Activated CD8-positive, alpha-beta T cell treated with anti-CD3 and anti-CD28 coated beads for 36 hours (primary cell): Measurements from ENCODE around the gene ADH7. TPM values are rescaled to one million over a fixed set of nuclear protein-coding genes. Genes with fewer than 3 reads are reported as not detected.
A peak's percentile ranks its signal among the peaks of the same experiment; 100 is the strongest.

ENCODE experiments used
- ATAC-seq: fragments of 200-7000 bp; cut with Tn5 transposase; one replicate; pipeline ENCODE4 v1.10.0; 2021; ENCODE audit warnings: mild to moderate bottlenecking, moderate library complexity
- CTCF ChIA-PET: fragments of 350-600 bp; sonication (Branson Sonifier 250); formaldehyde crosslinking; loops from one replicate; lab custom pipeline; 2021; ENCODE audit warnings: antibody characterized with exemption; lab: Charles Lee
- POLR2A ChIA-PET: fragments of 350-600 bp; sonication (Branson Sonifier 250); formaldehyde crosslinking; loops from one replicate; lab custom pipeline; 2021; ENCODE audit warnings: antibody characterized with exemption; lab: Charles Lee
- DNase-seq: peaks from one replicate; pipeline ENCODE4 v3.0.0-alpha.2; 2020
- H3K27ac Mint-ChIP-seq: one replicate; pipeline ENCODE4 v1.8.0; 2021; ENCODE audit warnings: mild to moderate bottlenecking, mixed read lengths
- H3K27me3 Mint-ChIP-seq: one replicate; pipeline ENCODE4 v1.8.0; 2021; ENCODE audit warnings: mixed read lengths
- H3K36me3 Mint-ChIP-seq: one replicate; pipeline ENCODE4 v1.8.0; 2021; ENCODE audit warnings: low read depth, mixed read lengths
- H3K4me1 Mint-ChIP-seq: one replicate; pipeline ENCODE4 v1.8.0; 2021; ENCODE audit warnings: low read depth, mixed read lengths
- H3K4me3 Mint-ChIP-seq: one replicate; pipeline ENCODE4 v1.8.0; 2021; ENCODE audit warnings: mild to moderate bottlenecking, moderate library complexity, mixed read lengths
- H3K9me3 Mint-ChIP-seq: one replicate; pipeline ENCODE4 v1.8.0; 2021; ENCODE audit warnings: mixed read lengths
- CTCF ChIP-seq: fragments of 200-600 bp; IDR thresholded peaks from one replicate; pipeline ENCODE4 v1.8.0; 2022; ENCODE audit warnings: antibody characterized with exemption, mild to moderate bottlenecking
- intact Hi-C: fragments of 100-400 bp; cut with micrococcal nuclease; formaldehyde crosslinking; loops from one replicate; pipeline ENCODE4 v1.10.0; 2022
- total RNA-seq, 2 experiments: library from RNA; stranded (reverse); gene quantifications; one replicate each; pipeline ENCODE4 v1.2.3, GENCODE V29; 2021

ADH7 gene
- total RNA-seq, 2 experiments from 2014 or later: not detected

- ATAC-seq: no peak
- Mint-ChIP-seq H3K27me3 (peaks cover 10% of the 10 kb centered on the region), H3K27ac (no peak overlapping the region), H3K36me3 (peaks cover 8% of the 10 kb centered on the region), H3K9me3 (peaks cover 8% of the 10 kb centered on the region), H3K4me1 (no peaks in the 10 kb centered on the region), H3K4me3 (no peak overlapping the region)
- intact Hi-C loops: no loop called here
- TF ChIP-seq CTCF: no peak
- no peak for DNase-seq
- ChIA-PET POLR2A (no interaction called here), CTCF (interaction anchor here (1.3 kb wide), 1 partner anchor 351 kb away, joined by 4 read pairs; no protein-coding TSS in a partner anchor)
These were observed 22.1 kb upstream of the ADH7 start for GRCh38 chr4:99457270-99457669.

- Mint-ChIP-seq H3K27me3 (peaks cover 11% of the 10 kb centered on the region), H3K4me3 (no peak overlapping the region), H3K27ac (no peak overlapping the region), H3K36me3 (peaks cover 1% of the 10 kb centered on the region), H3K4me1 (peaks cover 12% of the 10 kb centered on the region), H3K9me3 (peaks cover 13% of the 10 kb centered on the region)
- no peak for TF ChIP-seq CTCF
- ATAC-seq (no peak), DNase-seq (no peak)
- CTCF ChIA-PET: no interaction called here
- POLR2A ChIA-PET: no interaction called here
- intact Hi-C loops: no loop called here
These were observed 12.4 kb upstream of the ADH7 start for GRCh38 chr4:99447513-99447912.

GRCh38 chr4:99447079-99447478, 11.9 kb upstream of the ADH7 start:
- intact Hi-C loops: no loop called here
- CTCF ChIA-PET: no interaction called here

GRCh38 chr4:99438405-99438780, 3.3 kb upstream of the ADH7 start:
- no peaks in the 10 kb centered on the region for H3K36me3 Mint-ChIP-seq
- no peak for TF ChIP-seq CTCF
- intact Hi-C loops: no loop called here
- H3K4me3 Mint-ChIP-seq: no peak overlapping the region
- ATAC-seq (no peak), DNase-seq (no peak)
- H3K27ac Mint-ChIP-seq: no peak overlapping the region
- ChIA-PET CTCF (no interaction called here), POLR2A (no interaction called here)
- no peaks in the 10 kb centered on the region for H3K9me3 Mint-ChIP-seq
- H3K27me3 Mint-ChIP-seq: peaks cover 3% of the 10 kb centered on the region
- no peaks in the 10 kb centered on the region for H3K4me1 Mint-ChIP-seq

More at GRCh38 chr4:99447079-99447478, 11.9 kb upstream of the ADH7 start:
- no peak overlapping the region for H3K4me3 Mint-ChIP-seq
- TF ChIP-seq CTCF: no peak
- DNase-seq (peak; percentile 46), ATAC-seq (peak; percentile 74)
- peaks cover 12% of the 10 kb centered on the region for H3K4me1 Mint-ChIP-seq
- H3K36me3 Mint-ChIP-seq: no peaks in the 10 kb centered on the region
- H3K27me3 Mint-ChIP-seq: peaks cover 10% of the 10 kb centered on the region
- H3K9me3 Mint-ChIP-seq: peaks cover 12% of the 10 kb centered on the region
- no peak overlapping the region for H3K27ac Mint-ChIP-seq
- POLR2A ChIA-PET: no interaction called here

GRCh38 chr4:99437723-99438404, 2.7 kb upstream of the ADH7 start:
- intact Hi-C loops: no loop called here
- POLR2A ChIA-PET: no interaction called here
- DNase-seq: no peak
- no peak for TF ChIP-seq CTCF
- CTCF ChIA-PET: no interaction called here
- ATAC-seq: no peak
- H3K36me3 Mint-ChIP-seq: no peaks in the 10 kb centered on the region
- H3K27ac Mint-ChIP-seq: no peak overlapping the region
- peaks cover 3% of the 10 kb centered on the region for H3K27me3 Mint-ChIP-seq
- H3K4me1 Mint-ChIP-seq: no peaks in the 10 kb centered on the region
- H3K9me3 Mint-ChIP-seq: no peaks in the 10 kb centered on the region
- no peak overlapping the region for H3K4me3 Mint-ChIP-seq
